ENCODE data around the gene TENT5C. TPM values are rescaled to one million over a fixed set of nuclear protein-coding genes. Genes with fewer than 3 reads are reported as not detected.

Gene TENT5C
- total RNA-seq, 1 experiment from 2014 or later: 19.8 TPM

DNA sequence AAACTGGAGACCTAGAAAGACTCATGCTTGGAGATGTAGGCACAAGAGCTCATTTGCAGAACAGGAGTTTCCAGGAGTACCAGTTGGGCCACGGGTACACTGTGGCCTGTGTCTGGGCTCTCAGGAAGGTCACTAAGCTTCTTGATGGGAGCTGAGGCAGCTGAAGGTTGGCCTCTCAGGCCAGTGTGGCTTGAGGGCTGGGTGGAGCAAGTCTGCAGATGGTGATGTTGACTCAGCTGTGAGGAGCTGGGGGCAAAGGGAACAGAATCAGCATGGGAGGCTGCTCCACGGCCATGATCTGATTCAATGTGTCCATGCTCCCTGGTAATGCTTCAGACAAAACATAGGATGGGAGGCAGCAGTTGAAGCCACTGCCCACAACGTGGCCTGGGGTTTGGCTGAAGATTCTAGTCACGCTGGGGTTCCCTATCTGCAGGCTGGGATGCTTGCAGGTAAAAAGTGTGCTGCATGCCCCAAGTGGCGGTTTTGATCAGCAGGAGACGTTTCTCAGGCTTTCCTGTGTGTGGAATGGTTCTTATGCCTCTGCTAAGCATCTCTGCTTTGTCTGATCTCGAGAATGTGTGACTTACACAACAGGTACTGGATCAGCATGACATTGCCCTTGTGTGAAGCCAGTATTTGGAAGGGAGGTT is 15.4 kb upstream of the TENT5C start:
- DNase-seq: peak in 1 of 2 experiments; percentile 24
- Histone ChIP-seq H3K4me1 (peaks cover 10% of the 10 kb centered on the region; the same call in 1 of the 2 replicates), H3K4me3 (ENCODE audit: low read depth, low read length) (no peak overlapping the region), H3K9me3 (no peaks in the 10 kb centered on the region), H3K36me3 (ENCODE audit: control insufficient read depth, insufficient read depth, low read length) (no peaks in the 10 kb centered on the region), H3K27me3 (replicated peaks; ENCODE audit: control insufficient read depth, insufficient read depth, low read length) (no peaks in the 10 kb centered on the region)
- H3K4me1 Mint-ChIP-seq (ENCODE audit: low read depth, unreplicated experiment): peaks cover 8% of the 10 kb centered on the region
- no TSS peak for BruUV-seq (replicated peaks)
- CTCF ChIA-PET: interaction anchor here (1.0 kb wide), 1 partner anchor 78 kb away, joined by 3 read pairs; no protein-coding TSS in a partner anchor
- no peak overlapping the region for H3K27ac Mint-ChIP-seq (ENCODE audit: unreplicated experiment)
- no peaks in the 10 kb centered on the region for H3K27me3 Mint-ChIP-seq (ENCODE audit: insufficient read depth, unreplicated experiment)
- H3K9me3 Mint-ChIP-seq (ENCODE audit: unreplicated experiment): no peaks in the 10 kb centered on the region
- no peak overlapping the region for H3K4me3 Mint-ChIP-seq (ENCODE audit: unreplicated experiment)
- POLR2A ChIA-PET: no interaction called here
- no peak for TF ChIP-seq CTCF (IDR thresholded peaks at IDR 0.05; ENCODE audit: insufficient read depth in 1 of 2, low read depth in 1 of 2, low read length in 1 of 2, severe bottlenecking in 1 of 2, unreplicated experiment in 1 of 2)
- intact Hi-C loops (cut with micrococcal nuclease; ENCODE audit: unreplicated experiment): loop anchor here (1.0 to 2.0 kb wide), 2 partner anchors 20 to 55 kb away; no protein-coding TSS in a partner anchor
- no peaks in the 10 kb centered on the region for H3K36me3 Mint-ChIP-seq (ENCODE audit: insufficient read depth, unreplicated experiment)

DNA sequence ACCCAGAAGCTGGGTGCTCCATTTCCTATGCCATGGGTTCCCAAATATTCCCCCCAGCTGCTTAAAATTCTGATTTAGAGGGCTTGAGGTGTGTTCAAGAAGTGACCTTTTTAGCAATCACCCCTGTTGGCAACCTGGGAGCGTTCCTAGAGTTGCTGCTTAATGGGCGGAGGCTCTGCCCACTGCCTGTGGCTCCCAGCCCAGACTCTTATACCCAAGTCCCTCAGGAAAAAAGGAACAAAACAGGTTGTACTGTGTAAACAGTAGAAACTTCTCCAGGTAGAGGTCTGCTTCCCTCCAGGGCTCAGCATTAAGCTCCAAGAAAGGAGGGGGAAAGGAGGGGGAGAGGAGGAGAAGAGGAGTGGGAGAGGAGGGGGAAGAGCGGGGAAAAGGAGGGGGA is 14.6 kb upstream of the TENT5C start:
- H3K36me3 ChIP-seq (ENCODE audit: control insufficient read depth, insufficient read depth, low read length): no peaks in the 10 kb centered on the region
- no peaks in the 10 kb centered on the region for H3K9me3 ChIP-seq
- POLR2A ChIA-PET: no interaction called here
- H3K27ac Mint-ChIP-seq (ENCODE audit: unreplicated experiment): no peak overlapping the region
- no peaks in the 10 kb centered on the region for H3K27me3 ChIP-seq (replicated peaks; ENCODE audit: control insufficient read depth, insufficient read depth, low read length)
- no TSS peak for BruUV-seq (replicated peaks)
- H3K4me1 ChIP-seq: peaks cover 10% of the 10 kb centered on the region; the same call in 1 of the 2 replicates
- no peak overlapping the region for H3K4me3 Mint-ChIP-seq (ENCODE audit: unreplicated experiment)
- DNase-seq: no peak
- H3K27me3 Mint-ChIP-seq (ENCODE audit: insufficient read depth, unreplicated experiment): no peaks in the 10 kb centered on the region
- H3K4me3 ChIP-seq (ENCODE audit: low read depth, low read length): no peak overlapping the region
- no peaks in the 10 kb centered on the region for H3K9me3 Mint-ChIP-seq (ENCODE audit: unreplicated experiment)
- CTCF ChIA-PET: interaction anchor here (0.6 kb wide), 1 partner anchor 51 kb away, joined by 3 read pairs; no protein-coding TSS in a partner anchor
- peaks cover 8% of the 10 kb centered on the region for H3K4me1 Mint-ChIP-seq (ENCODE audit: low read depth, unreplicated experiment)
- TF ChIP-seq CTCF (IDR thresholded peaks at IDR 0.05; ENCODE audit: insufficient read depth in 1 of 2, low read depth in 1 of 2, low read length in 1 of 2, severe bottlenecking in 1 of 2, unreplicated experiment in 1 of 2): no peak
- intact Hi-C loops (cut with micrococcal nuclease; ENCODE audit: unreplicated experiment): loop anchor here (2.0 kb wide), 1 partner anchor 20 kb away; no protein-coding TSS in a partner anchor
- H3K36me3 Mint-ChIP-seq (ENCODE audit: insufficient read depth, unreplicated experiment): no peaks in the 10 kb centered on the region

DNA sequence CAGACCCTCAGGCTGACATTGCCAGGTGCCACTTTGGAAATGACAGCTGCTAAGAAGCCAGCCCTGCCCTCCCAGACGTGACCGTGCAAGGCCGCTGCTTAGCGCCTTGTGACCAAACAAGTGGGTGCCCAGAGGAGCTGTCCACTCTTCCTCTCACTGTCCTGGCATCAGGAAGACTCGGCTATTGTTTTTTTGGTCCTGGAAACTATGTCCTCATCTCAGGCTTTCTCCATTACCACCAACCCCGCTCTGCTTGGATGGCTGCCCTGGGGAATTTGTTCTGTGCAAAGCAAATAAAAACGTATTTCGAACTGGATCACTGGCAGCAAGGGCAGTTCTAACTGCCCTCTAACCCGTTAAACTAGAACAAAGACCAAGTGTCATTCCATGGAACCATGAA is 13.7 kb upstream of the TENT5C start:
- Mint-ChIP-seq H3K27me3 (ENCODE audit: insufficient read depth, unreplicated experiment) (no peaks in the 10 kb centered on the region), H3K36me3 (ENCODE audit: insufficient read depth, unreplicated experiment) (no peaks in the 10 kb centered on the region), H3K4me3 (ENCODE audit: unreplicated experiment) (no peak overlapping the region), H3K27ac (ENCODE audit: unreplicated experiment) (no peak overlapping the region), H3K4me1 (ENCODE audit: low read depth, unreplicated experiment) (peaks cover 8% of the 10 kb centered on the region), H3K9me3 (ENCODE audit: unreplicated experiment) (no peaks in the 10 kb centered on the region)
- Histone ChIP-seq H3K27me3 (replicated peaks; ENCODE audit: control insufficient read depth, insufficient read depth, low read length) (no peaks in the 10 kb centered on the region), H3K4me3 (ENCODE audit: low read depth, low read length) (no peak overlapping the region), H3K4me1 (peaks cover 10% of the 10 kb centered on the region; the same call in 1 of the 2 replicates), H3K36me3 (ENCODE audit: control insufficient read depth, insufficient read depth, low read length) (no peaks in the 10 kb centered on the region), H3K9me3 (no peaks in the 10 kb centered on the region)
- ChIA-PET POLR2A (no interaction called here), CTCF (no interaction called here)
- intact Hi-C loops (cut with micrococcal nuclease; ENCODE audit: unreplicated experiment): no loop called here
- BruUV-seq (replicated peaks): no TSS peak
- DNase-seq: no peak
- TF ChIP-seq CTCF (IDR thresholded peaks at IDR 0.05; ENCODE audit: insufficient read depth in 1 of 2, low read depth in 1 of 2, low read length in 1 of 2, severe bottlenecking in 1 of 2, unreplicated experiment in 1 of 2): no peak

Data from Caco-2 (cell line).